GM18909 (cell line): Measurements from ENCODE around the gene FRG2.
"Not testable (repeated sequence)": the region's sequence is repeated elsewhere in the genome, so short reads cannot be mapped to it uniquely, and the experiment has no call there.

Source experiments
- ATAC-seq: cut with Tn5 transposase; IDR thresholded peaks from one replicate; pipeline ENCODE4 v1.9.1; 2021; ENCODE audit warnings: mild to moderate bottlenecking; ENCODE audit not compliant: unreplicated experiment, poor library complexity

Gene FRG2

DNA sequence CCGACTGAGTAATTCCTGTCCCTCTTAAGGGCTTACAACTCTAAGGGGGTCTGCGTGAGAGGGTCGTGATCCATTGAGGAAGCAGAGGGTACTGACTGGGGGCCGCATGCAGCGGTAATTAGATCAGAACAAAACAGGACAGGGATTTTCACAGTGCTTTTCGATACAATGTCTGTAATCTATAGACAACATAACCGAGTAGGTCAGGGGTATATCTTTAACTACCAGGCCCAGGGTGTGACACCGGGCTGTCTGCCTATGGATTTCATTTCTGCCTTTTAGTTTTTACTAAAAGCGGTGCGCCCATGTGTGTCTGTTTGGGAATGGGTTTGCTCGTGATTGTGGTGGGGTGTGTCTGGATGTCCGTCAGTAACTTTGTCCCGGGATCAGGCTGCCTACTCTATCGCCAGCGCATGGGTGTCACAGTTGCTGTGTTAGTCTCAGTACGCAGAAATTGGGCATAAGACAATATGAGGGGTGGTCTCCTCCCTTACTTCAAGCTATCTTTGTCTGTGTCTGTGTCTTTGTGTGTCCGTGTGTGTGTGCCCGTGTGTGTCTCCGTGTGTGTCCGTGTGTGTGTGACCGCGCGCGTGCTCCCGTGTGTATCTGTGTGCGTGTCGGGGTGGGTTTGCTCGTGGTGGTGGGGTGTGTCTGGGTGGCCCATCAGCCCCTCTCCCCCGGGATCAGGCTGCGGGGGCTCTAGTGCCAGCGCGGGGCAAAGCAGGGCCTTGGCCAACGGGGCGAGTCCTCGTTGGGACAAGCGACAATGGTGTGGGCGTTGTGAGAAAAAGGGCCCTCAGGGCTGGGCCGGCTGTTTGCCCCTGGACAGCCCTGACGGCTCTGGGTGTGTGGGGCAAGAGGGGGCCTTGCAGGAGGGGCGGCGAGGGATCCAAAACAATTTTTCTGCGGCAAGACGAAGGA is 10.4 kb downstream of the FRG2 start:
- no peak for ATAC-seq

DNA sequence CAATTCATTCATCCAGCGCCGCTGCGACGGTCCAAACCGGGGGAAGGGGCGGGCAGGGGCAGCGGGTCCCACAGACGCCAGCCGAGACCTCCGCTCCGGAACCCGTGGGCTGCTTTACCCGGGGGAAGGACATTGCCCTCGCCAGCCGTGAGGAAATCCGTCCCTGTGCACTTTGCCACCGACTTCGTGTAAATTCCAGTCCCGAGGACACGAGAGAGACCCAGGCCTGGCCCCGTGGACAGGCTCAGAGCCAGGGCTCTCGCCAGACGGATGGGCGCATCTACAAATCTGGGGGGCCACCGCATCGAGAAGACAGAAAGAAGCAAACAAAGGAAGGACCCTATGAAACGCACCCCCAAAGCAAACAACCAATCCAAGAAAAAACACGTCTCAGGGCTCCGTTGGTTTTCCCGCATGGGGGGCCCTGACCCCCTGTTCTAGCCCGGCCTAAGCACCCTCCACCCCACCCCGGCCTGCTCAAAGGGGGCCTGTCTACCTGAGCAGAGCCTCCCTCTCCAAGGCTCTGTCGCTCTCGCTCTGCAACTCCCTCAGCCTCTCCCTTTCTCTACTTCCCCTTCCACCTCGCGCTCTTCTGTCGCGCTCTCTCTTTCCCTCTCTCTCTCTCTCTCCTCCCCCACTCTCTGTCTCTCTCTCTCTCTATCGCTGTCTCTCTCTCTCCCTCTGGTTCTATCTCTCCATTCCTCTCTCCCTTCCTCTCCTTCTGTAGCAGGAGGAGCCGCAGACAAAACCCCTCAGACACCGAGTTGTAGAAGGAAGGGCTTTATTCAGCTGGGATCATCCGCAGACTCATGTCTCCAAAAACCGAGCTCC is 11.3 kb downstream of the FRG2 start:
- no peak for ATAC-seq

DNA sequence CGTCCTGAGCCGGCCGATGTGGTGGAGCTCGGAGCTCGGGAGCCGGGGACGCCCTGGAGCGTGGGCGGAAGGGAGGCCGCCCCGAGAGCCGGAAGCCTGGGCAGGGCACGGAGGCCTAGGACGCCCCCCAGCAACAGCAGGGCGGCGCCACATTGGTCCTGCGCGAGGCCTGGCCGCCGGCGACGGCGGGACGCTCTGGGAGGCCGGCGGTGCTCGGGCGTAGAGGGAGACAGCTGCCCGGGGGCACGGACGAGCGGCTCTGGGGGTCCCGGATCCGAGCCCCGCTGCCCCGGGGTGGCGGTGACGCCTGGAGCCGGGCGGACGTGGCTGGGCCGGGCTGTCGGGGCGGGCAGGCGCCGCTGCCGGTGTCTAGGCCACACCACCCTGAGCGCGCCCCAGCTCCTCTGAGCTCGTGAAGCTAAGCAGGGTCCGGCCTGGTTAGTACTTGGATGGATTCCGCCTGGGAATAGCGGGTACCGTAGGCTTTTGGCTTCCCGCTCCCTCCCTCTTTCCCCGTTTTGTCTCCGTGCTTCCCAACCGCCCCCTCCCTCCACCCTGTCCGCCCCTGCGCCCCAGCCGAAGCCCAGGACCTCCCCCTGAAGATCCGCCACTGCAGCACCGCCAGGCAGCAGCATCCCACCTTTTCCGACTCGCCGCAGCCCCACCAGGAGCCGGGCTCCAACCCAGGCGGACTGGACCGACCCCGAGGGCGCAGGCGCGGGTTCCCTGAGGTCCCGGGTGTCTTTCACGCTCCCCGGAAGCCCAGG is 12.1 kb downstream of the FRG2 start:
- peak; percentile 72 for ATAC-seq

DNA sequence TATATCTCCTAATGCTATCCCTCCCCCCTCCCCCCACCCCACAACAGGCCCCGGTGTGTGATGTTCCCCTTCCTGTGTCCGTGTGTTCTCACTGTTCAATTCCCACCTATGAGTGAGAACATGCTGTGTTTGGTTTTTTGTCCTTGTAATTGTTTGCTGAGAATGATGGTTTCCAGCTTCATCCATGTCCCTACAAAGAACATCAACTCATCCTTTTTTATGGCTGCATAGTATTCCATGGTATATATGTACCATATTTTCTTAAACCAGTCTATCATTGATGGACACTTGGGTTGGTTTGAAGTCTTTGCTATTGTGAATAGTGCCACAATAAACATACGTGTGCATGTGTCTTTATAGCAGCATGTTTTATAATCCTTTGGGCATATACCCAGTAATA is 37.1 kb downstream of the FRG2 start:
- ATAC-seq: not testable (repeated sequence)

DNA sequence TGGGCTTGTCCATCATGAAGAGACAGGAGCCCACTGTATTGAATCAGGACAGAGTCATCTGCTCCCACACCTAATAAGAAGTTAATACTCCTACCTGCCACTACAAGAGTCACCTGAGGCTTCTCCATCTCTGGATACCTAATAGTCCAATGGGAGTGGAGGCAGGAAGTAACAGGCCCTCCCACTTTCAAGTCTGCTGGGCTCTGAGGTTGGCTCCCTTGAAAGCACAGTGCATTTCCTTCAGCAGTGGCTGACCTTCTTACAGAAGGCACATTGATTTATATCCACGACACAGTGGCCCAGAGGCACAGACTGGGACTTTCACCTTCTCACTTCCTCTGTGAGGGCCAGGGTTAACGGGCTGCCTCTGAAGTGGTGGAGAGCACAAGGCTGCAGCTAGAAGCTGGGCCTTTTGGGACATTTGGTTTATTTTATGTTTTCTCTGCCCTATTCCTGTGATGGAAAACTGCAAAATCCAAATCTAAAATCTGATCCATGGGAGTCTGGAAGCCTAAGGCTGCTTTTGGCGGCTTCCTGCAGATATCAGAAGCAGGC is 38.1 kb downstream of the FRG2 start:
- ATAC-seq: peak; percentile 58

DNA sequence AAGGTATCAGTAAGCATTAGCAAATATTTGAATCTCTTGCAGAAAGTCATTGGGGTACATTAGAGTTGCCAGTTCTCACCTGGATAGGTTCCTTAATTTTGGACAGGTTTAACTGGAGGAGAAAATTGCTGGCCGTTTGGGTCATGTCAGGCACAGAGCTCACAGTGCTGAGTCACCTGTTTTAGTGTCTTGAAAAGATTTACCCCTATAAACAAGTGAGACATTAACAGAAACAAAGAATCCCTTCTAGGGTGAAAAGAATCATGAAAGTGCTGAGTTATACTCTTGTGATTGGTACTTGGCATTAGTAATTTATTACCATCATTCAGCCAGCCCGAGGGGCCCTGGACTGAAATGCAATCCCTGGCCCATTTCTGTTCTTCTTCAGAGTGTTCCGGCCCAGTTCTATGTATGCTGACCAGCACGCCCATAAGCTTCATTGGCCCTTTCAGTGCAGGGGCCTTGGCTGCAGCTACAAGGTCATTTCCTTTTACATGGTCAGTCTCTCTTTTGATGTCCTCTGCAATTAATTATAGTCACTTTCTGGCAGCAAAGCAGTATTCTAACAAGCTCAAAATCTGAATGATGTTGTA is 41.3 kb downstream of the FRG2 start:
- not testable (repeated sequence) for ATAC-seq

- ATAC-seq: not testable (repeated sequence)
Observed at GRCh38 chr4:189984661-189985060, 42.4 kb downstream of the FRG2 start.

DNA sequence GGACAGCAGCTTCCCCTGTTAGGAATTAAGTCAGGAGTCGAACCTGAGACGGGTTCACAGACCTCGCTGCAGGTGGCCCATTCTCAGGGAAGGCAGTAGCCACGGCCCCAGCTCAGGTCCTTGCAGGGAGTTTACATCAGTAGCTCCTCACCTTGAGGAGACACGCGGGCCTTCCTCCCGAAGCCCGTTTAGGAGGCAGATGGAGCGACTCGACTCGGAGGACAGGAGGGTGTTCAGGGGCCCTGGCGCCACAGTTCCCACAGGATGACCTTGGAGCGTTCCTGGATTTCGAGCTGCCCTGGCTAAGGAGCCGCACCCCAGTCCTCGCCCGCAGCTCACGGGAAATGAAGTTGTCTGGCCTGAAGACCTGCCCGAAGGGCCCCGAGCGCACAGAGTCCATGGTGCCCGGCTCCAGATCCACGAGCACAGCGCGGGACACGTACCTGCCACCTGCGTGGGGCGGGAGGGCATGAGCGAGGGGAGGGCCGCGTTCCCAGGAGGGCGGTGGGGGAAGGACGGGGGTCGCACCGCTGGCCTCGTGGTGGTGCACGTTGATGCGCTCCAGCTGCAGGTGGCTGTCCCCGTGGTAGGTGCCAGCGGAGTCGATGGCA is 43.0 kb downstream of the FRG2 start:
- ATAC-seq: not testable (repeated sequence)

GRCh38 chr4:189981970-189982369 is 45.1 kb downstream of the FRG2 start:
- no peak for ATAC-seq

DNA sequence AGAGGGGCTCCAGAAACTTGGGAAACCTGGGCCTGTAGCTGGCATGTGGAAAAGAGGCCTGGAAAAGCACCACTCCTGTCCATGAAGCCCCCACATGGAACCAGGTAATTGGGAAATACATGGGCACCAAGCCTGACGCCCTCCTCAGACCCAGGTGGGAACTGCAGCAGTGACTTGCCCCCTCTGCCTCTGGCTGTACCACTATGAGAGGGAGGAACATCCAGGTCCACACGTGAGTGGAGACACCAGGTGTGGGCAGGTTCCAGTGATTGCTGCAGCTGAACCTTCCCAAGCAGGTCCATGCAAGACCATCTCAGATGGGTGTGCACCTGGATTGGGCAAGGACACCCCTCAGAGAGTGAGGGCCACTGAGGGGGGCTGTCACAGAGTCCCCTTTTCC is 46.8 kb downstream of the FRG2 start:
- ATAC-seq: not testable (repeated sequence)

GRCh38 chr4:189979196-189980047 is 47.6 kb downstream of the FRG2 start:
- ATAC-seq: no peak
